Bronchial epithelial cell (primary cell): ENCODE data around the gene UPK1A. TPM values are rescaled to one million over a fixed set of nuclear protein-coding genes. Genes with fewer than 3 reads are reported as not detected.
"Not testable (repeated sequence)": the region's sequence is repeated elsewhere in the genome, so short reads cannot be mapped to it uniquely, and the experiment has no call there.

Experiments used
- DNase-seq: peaks from one replicate; pipeline ENCODE4 v3.0.0-alpha.2; 2010; ENCODE audit warnings: low read depth
- FAIRE-seq: peaks from 2 replicates; lab custom pipeline; 2011; peaks lifted over from hg19 to GRCh38; lab: Jason Lieb, UNC
- H3K27me3 ChIP-seq: 2 replicates; pipeline ENCODE4 v1.5.1; 2011; ENCODE audit warnings: low read length; ENCODE audit not compliant: control insufficient read depth, insufficient read depth
- H3K36me3 ChIP-seq: 2 replicates; pipeline ENCODE4 v1.5.1; 2011; ENCODE audit warnings: low read length; ENCODE audit not compliant: control insufficient read depth, insufficient read depth
- H3K4me3 ChIP-seq: 2 replicates; pipeline ENCODE4 v1.5.1; 2011; ENCODE audit warnings: mild to moderate bottlenecking, low read depth, low read length, control low read depth
- CTCF ChIP-seq: IDR thresholded peaks from 2 replicates; pipeline ENCODE4 v1.5.1; 2011; ENCODE audit warnings: mild to moderate bottlenecking, moderate library complexity, low read length, control low read depth, inconsistent platforms; ENCODE audit not compliant: insufficient read depth, severe bottlenecking
- total RNA-seq: library from RNA; depleted of rRNA; stranded (reverse); fragments of >200 nt; gene quantifications from 2 replicates; pipeline ENCODE4 v1.2.1, GENCODE V29; 2014

UPK1A gene
- total RNA-seq, 1 donor from 2014 or later, result not detected

- no peak overlapping the region for H3K4me3 ChIP-seq
- no peaks in the 10 kb centered on the region for H3K36me3 ChIP-seq
- no peak for TF ChIP-seq CTCF
- H3K27me3 ChIP-seq, result peaks cover 2% of the 10 kb centered on the region
- FAIRE-seq, result no peak
- no peak for DNase-seq
Observed at GRCh38 chr19:35675589-35676140, 9.3 kb downstream of the UPK1A start.

GRCh38 chr19:35689836-35690235 is 23.5 kb downstream of the UPK1A start:
- Histone ChIP-seq H3K36me3 (no peaks in the 10 kb centered on the region), H3K4me3 (no peak overlapping the region), H3K27me3 (no peaks in the 10 kb centered on the region)
- DNase-seq, result no peak
- TF ChIP-seq CTCF, result no peak
- no peak for FAIRE-seq

GRCh38 chr19:35691106-35691505 is 24.8 kb downstream of the UPK1A start:
- H3K4me3 ChIP-seq, FAIRE-seq, DNase-seq, H3K27me3 ChIP-seq, H3K36me3 ChIP-seq: not testable (repeated sequence)

- no peak for DNase-seq
- H3K4me3 ChIP-seq, result no peak overlapping the region
- FAIRE-seq, result no peak
- peak; percentile 11 for TF ChIP-seq CTCF
- H3K27me3 ChIP-seq, result no peaks in the 10 kb centered on the region
- H3K36me3 ChIP-seq, result no peaks in the 10 kb centered on the region
Observed at GRCh38 chr19:35692010-35692409, 25.7 kb downstream of the UPK1A start.

GRCh38 chr19:35693422-35693821 is 27.1 kb downstream of the UPK1A start:
- TF ChIP-seq CTCF, result no peak
- H3K4me3 ChIP-seq, result no peak overlapping the region
- H3K27me3 ChIP-seq, result no peaks in the 10 kb centered on the region
- FAIRE-seq, result no peak
- DNase-seq, result no peak
- no peaks in the 10 kb centered on the region for H3K36me3 ChIP-seq

- Histone ChIP-seq H3K27me3 (no peaks in the 10 kb centered on the region), H3K36me3 (no peaks in the 10 kb centered on the region), H3K4me3 (no peak overlapping the region)
- peak; percentile 71 for DNase-seq
- TF ChIP-seq CTCF, result peak; percentile 99
- no peak for FAIRE-seq
Observed at GRCh38 chr19:35693835-35694599, 27.7 kb downstream of the UPK1A start.
